Smooth muscle cell (in vitro differentiated cells): ENCODE measurements around the gene SHCBP1L. TPM values are rescaled to one million over a fixed set of nuclear protein-coding genes. Genes with fewer than 3 reads are reported as not detected.

Experiments used
- DNase-seq: peaks from one replicate; lab custom pipeline; 2025; ENCODE audit not compliant: unreplicated experiment; lab: John Stamatoyannopoulos, UW
- H2AFZ ChIP-seq: fragments of 200-600 bp; sonication (generic); 2 replicates; pipeline ENCODE4 v1.6.0; 2016; ENCODE audit warnings: antibody characterized with exemption, low read depth, mild to moderate bottlenecking
- H3F3A ChIP-seq: fragments of 200-600 bp; sonication (generic); 2 replicates; pipeline ENCODE4 v1.6.0; 2017; ENCODE audit warnings: antibody characterized with exemption, low read depth
- H3K27ac ChIP-seq: fragments of 200-600 bp; sonication (generic); 2 replicates; pipeline ENCODE4 v1.5.1; 2016; ENCODE audit warnings: low read depth, mild to moderate bottlenecking
- H3K27me3 ChIP-seq: fragments of 200-600 bp; sonication (generic); 2 replicates; pipeline ENCODE4 v1.6.1; 2016; ENCODE audit warnings: low read depth, mild to moderate bottlenecking
- H3K36me3 ChIP-seq: fragments of 200-600 bp; sonication (generic); 2 replicates; pipeline ENCODE4 v1.5.1; 2016; ENCODE audit warnings: low read depth
- H3K4me1 ChIP-seq: fragments of 200-600 bp; sonication (generic); 2 replicates; pipeline ENCODE4 v1.5.1; 2016; ENCODE audit warnings: low read depth
- H3K4me2 ChIP-seq: fragments of 200-600 bp; sonication (generic); 2 replicates; pipeline ENCODE4 v1.6.0; 2016; ENCODE audit warnings: mild to moderate bottlenecking
- H3K4me3 ChIP-seq: fragments of 200-600 bp; sonication (generic); 2 replicates; pipeline ENCODE4 v1.5.1; 2016; ENCODE audit warnings: mild to moderate bottlenecking
- H3K79me2 ChIP-seq: fragments of 200-600 bp; sonication (generic); 2 replicates; pipeline ENCODE4 v1.6.0; 2016; ENCODE audit warnings: low read depth, mild to moderate bottlenecking
- H3K9ac ChIP-seq: fragments of 200-600 bp; sonication (generic); 2 replicates; pipeline ENCODE4 v1.6.0; 2016; ENCODE audit warnings: low read depth
- H3K9me3 ChIP-seq: fragments of 200-600 bp; sonication (generic); replicated peaks from 2 replicates; pipeline ENCODE4 v1.5.1; 2016; ENCODE audit warnings: low read depth
- H4K20me1 ChIP-seq: fragments of 200-600 bp; sonication (generic); 2 replicates; pipeline ENCODE4 v1.6.0; 2016; ENCODE audit warnings: low read depth
- WGBS: methylation state at CpG from one replicate; pipeline ENCODE4 v1.1.7; 2016; ENCODE audit warnings: low lambda C conversion rate; 5-methylcytosine and 5-hydroxymethylcytosine counted together
- polyA plus RNA-seq: library from polyadenylated mRNA; unstranded; fragments of >200 nt; fragmentation: Nextera tagmentation; extraction: Ambion mirVana; gene quantifications from 2 replicates; pipeline ENCODE4 v1.2.1, GENCODE V29; 2016
- total RNA-seq: library from RNA; depleted of rRNA; stranded (reverse); fragments of >200 nt; gene quantifications from 2 replicates; pipeline ENCODE4 v1.2.3, GENCODE V29; 2014
- TF ChIP-seq, protein P1 (sequence below): fragments of 200-600 bp; sonication (generic); IDR thresholded peaks from 2 replicates; pipeline ENCODE4 v1.5.1; 2017; ENCODE audit warnings: borderline replicate concordance, mild to moderate bottlenecking, antibody characterized with exemption; ENCODE audit not compliant: insufficient read depth, poor library complexity, severe bottlenecking

Gene SHCBP1L
- total and polyA plus RNA-seq, 2 experiments from 2014 or later = not detected

DNA sequence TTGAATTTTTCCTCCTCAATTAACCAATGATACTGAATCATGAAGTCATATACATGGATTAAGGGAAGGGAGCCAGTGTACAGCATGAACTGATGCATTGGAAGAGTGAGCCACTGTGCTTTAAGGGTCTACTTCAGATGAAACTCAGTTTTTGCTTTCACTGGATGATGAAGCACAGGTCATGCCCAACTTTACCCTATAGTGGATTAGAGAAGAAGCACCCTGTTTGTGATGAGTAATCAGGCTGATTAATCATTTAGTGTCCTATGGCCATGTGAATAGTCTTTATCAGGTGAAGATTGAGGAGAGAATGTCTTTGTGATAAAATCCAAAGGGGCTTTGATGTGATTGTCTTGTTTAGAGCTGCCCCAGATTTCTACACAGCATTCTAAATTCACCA is 45.5 kb upstream of the SHCBP1L start:
- no peaks in the 10 kb centered on the region for H4K20me1 ChIP-seq
- H3F3A ChIP-seq = no peaks in the 10 kb centered on the region
- no peak overlapping the region for H3K27ac ChIP-seq
- H3K79me2 ChIP-seq = no peaks in the 10 kb centered on the region
- H3K4me3 ChIP-seq = no peak overlapping the region
- H3K9ac ChIP-seq = no peak overlapping the region
- peaks cover 8% of the 10 kb centered on the region for H3K4me1 ChIP-seq
- no peak overlapping the region for H2AFZ ChIP-seq
- H3K27me3 ChIP-seq = no peaks in the 10 kb centered on the region
- no peak overlapping the region for H3K4me2 ChIP-seq
- no peaks in the 10 kb centered on the region for H3K9me3 ChIP-seq
- H3K36me3 ChIP-seq = no peaks in the 10 kb centered on the region
- TF ChIP-seq, protein P1, sequence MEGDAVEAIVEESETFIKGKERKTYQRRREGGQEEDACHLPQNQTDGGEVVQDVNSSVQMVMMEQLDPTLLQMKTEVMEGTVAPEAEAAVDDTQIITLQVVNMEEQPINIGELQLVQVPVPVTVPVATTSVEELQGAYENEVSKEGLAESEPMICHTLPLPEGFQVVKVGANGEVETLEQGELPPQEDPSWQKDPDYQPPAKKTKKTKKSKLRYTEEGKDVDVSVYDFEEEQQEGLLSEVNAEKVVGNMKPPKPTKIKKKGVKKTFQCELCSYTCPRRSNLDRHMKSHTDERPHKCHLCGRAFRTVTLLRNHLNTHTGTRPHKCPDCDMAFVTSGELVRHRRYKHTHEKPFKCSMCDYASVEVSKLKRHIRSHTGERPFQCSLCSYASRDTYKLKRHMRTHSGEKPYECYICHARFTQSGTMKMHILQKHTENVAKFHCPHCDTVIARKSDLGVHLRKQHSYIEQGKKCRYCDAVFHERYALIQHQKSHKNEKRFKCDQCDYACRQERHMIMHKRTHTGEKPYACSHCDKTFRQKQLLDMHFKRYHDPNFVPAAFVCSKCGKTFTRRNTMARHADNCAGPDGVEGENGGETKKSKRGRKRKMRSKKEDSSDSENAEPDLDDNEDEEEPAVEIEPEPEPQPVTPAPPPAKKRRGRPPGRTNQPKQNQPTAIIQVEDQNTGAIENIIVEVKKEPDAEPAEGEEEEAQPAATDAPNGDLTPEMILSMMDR = no peak
- no peak for DNase-seq

DNA sequence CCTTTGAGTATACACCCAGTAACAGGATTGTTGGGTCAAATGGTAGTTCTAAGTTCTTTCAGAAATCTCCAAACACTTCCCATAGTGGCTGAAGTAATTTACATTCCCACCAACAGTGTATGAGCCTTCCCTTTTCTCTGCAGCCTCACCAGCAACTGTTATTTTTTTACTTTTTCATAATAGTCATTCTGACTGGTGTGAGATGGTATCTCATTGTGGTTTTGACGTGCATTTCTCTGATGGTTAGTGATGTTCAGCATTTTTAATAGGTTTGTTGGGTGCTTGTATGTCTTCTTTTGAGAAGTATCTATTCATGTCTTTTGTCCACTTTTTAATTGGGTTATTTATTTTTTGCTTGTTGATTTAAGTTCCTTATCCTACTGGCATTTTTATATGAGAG is 43.9 kb upstream of the SHCBP1L start:
- H3K27me3 ChIP-seq = no peaks in the 10 kb centered on the region

DNA sequence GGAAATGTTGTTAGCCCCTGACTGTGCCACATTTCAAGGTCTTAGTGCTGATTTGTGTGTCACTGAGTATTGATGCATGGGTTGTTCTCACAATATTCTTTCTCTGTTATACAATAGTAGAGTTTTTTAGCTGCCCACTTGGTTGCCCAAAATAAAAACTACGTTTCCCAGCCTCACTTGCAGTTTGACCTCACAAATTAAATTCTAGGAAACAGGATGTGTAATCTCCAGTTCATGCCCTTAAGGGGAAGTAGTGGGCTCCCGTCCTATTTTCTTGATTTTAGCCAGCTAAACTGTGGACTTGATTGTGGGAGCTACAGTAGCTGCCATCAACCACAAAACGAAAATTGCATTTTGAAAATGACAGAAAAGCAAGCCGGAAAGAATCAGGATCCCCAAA is 42.9 kb upstream of the SHCBP1L start:
- Histone ChIP-seq H3K79me2 (no peaks in the 10 kb centered on the region), H3K9ac (no peak overlapping the region), H3K27me3 (no peaks in the 10 kb centered on the region), H3K4me2 (no peak overlapping the region), H3K36me3 (no peaks in the 10 kb centered on the region), H3K4me3 (no peak overlapping the region), H3K27ac (no peak overlapping the region), H3F3A (no peaks in the 10 kb centered on the region), H3K4me1 (no peaks in the 10 kb centered on the region), H4K20me1 (no peaks in the 10 kb centered on the region), H2AFZ (peak overlapping the region; percentile 39), H3K9me3 (no peaks in the 10 kb centered on the region)
- DNase-seq = no peak
- TF ChIP-seq, protein P1 = no peak
- 82% methylated on average over 4 of the region's 4 CpGs for WGBS

More for the DNA sequence above, 43.9 kb upstream of the SHCBP1L start:
- Histone ChIP-seq H3K4me2 (no peak overlapping the region), H3F3A (no peaks in the 10 kb centered on the region), H3K9ac (no peak overlapping the region), H2AFZ (no peak overlapping the region), H4K20me1 (no peaks in the 10 kb centered on the region), H3K36me3 (no peaks in the 10 kb centered on the region), H3K27ac (no peak overlapping the region), H3K9me3 (no peaks in the 10 kb centered on the region), H3K79me2 (no peaks in the 10 kb centered on the region), H3K4me1 (no peaks in the 10 kb centered on the region), H3K4me3 (no peak overlapping the region)
- 64% methylated on average over 1 of the region's 1 CpG for WGBS
- TF ChIP-seq, protein P1 = no peak
- no peak for DNase-seq

DNA sequence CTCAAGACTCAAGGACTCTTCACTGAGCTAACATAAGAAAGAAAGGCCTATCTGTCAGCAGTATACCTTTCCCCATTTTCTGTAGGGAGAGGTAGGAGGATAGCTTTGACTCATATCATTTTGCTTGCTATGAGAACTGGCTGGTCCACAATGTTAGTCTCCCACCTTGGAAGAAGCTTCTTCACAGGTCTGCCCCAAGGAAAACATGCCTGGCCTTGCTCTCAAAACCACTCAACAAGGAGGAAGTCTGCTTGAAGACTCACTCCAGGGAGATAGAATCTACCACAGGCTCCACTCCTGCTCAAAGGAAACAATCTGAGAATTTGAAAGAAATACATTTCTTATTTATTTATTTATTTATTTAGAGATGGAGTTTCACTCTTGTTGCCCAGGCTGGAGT is 40.8 kb upstream of the SHCBP1L start:
- no peak for DNase-seq
- H3K9ac ChIP-seq = no peak overlapping the region
- no peaks in the 10 kb centered on the region for H3K79me2 ChIP-seq
- H4K20me1 ChIP-seq = no peaks in the 10 kb centered on the region
- no peaks in the 10 kb centered on the region for H3K4me1 ChIP-seq
- TF ChIP-seq, protein P1 = no peak
- no peak overlapping the region for H3K4me2 ChIP-seq
- no peaks in the 10 kb centered on the region for H3K9me3 ChIP-seq
- no peaks in the 10 kb centered on the region for H3F3A ChIP-seq
- no peaks in the 10 kb centered on the region for H3K27me3 ChIP-seq
- no peak overlapping the region for H2AFZ ChIP-seq
- H3K4me3 ChIP-seq = no peak overlapping the region
- H3K36me3 ChIP-seq = no peaks in the 10 kb centered on the region
- no peak overlapping the region for H3K27ac ChIP-seq
